Mesendoderm (in vitro differentiated cells): ENCODE measurements around the gene DLG2.
"Not testable (repeated sequence)": the region's sequence is repeated elsewhere in the genome, so short reads cannot be mapped to it uniquely, and the experiment has no call there.

ENCODE experiments used
- DNase-seq: peaks from one replicate; pipeline ENCODE4 v3.0.0; 2013
- H2AK5ac ChIP-seq: 2 replicates; pipeline ENCODE4 v1.6.1; 2013; ENCODE audit warnings: low read length, inconsistent platforms
- H2BK120ac ChIP-seq: 2 replicates; pipeline ENCODE4 v1.6.1; 2013; ENCODE audit warnings: low read depth, mild to moderate bottlenecking, low read length, moderate library complexity, mixed read lengths
- H2BK15ac ChIP-seq: replicated peaks from 2 replicates; pipeline ENCODE4 v1.6.1; 2013; ENCODE audit warnings: low read depth, mild to moderate bottlenecking, moderate library complexity
- H2BK5ac ChIP-seq: 2 replicates; pipeline ENCODE4 v1.6.1; 2013; ENCODE audit warnings: low read length, inconsistent platforms
- H3K18ac ChIP-seq: 2 replicates; pipeline ENCODE4 v1.6.1; 2013; ENCODE audit warnings: mild to moderate bottlenecking, low read length, mixed read lengths
- H3K23ac ChIP-seq: one replicate; pipeline ENCODE4 v1.6.1; 2013; ENCODE audit warnings: low read length
- H3K27ac ChIP-seq: 2 replicates; pipeline ENCODE4 v1.5.1; 2013; ENCODE audit warnings: low read depth, mild to moderate bottlenecking, inconsistent platforms, low read length, moderate library complexity
- H3K27me3 ChIP-seq: 2 replicates; pipeline ENCODE4 v1.6.1; 2013; ENCODE audit warnings: low read length, control low read depth, mild to moderate bottlenecking, inconsistent platforms; ENCODE audit not compliant: insufficient read depth, poor library complexity
- H3K36me3 ChIP-seq: 2 replicates; pipeline ENCODE4 v1.6.1; 2013; ENCODE audit warnings: low read length, inconsistent platforms; ENCODE audit not compliant: control insufficient read depth, insufficient read depth
- H3K4ac ChIP-seq: one replicate; pipeline ENCODE4 v1.6.1; 2013; ENCODE audit warnings: low read depth, mild to moderate bottlenecking, low read length, moderate library complexity
- H3K4me1 ChIP-seq: 2 replicates; pipeline ENCODE4 v1.6.1; 2013; ENCODE audit warnings: low read depth, low read length, inconsistent platforms; ENCODE audit not compliant: control insufficient read depth
- H3K4me2 ChIP-seq: 2 replicates; pipeline ENCODE4 v1.6.1; 2013; ENCODE audit warnings: low read length
- H3K4me3 ChIP-seq: 2 replicates; pipeline ENCODE4 v1.5.1; 2013; ENCODE audit warnings: mild to moderate bottlenecking, low read length
- H3K56ac ChIP-seq: one replicate; pipeline ENCODE4 v1.6.1; 2013; ENCODE audit warnings: low read length
- H3K79me1 ChIP-seq: 2 replicates; pipeline ENCODE4 v1.6.1; 2013; ENCODE audit warnings: low read length, inconsistent platforms
- H3K79me2 ChIP-seq: 2 replicates; pipeline ENCODE4 v1.6.1; 2013; ENCODE audit warnings: mild to moderate bottlenecking, low read length; ENCODE audit not compliant: control insufficient read depth, insufficient read depth
- H3K9ac ChIP-seq: 2 replicates; pipeline ENCODE4 v1.6.1; 2013; ENCODE audit warnings: low read length, inconsistent platforms
- H4K5ac ChIP-seq: one replicate; pipeline ENCODE4 v1.6.1; 2013; ENCODE audit warnings: low read length
- H4K8ac ChIP-seq: one replicate; pipeline ENCODE4 v1.6.1; 2013; ENCODE audit warnings: low read depth, mild to moderate bottlenecking, control low read depth, low read length, moderate library complexity
- WGBS: extraction: QIAGEN DNeasy Blood & Tissue Kit; methylation state at CpG from one replicate; pipeline ENCODE4 v1.1.7; 2013; ENCODE audit warnings: low lambda C conversion rate, missing lambda C conversion rate; ENCODE audit not compliant: insufficient coverage; ENCODE audit errors: extremely low coverage; 5-methylcytosine and 5-hydroxymethylcytosine counted together

Gene DLG2

DNA sequence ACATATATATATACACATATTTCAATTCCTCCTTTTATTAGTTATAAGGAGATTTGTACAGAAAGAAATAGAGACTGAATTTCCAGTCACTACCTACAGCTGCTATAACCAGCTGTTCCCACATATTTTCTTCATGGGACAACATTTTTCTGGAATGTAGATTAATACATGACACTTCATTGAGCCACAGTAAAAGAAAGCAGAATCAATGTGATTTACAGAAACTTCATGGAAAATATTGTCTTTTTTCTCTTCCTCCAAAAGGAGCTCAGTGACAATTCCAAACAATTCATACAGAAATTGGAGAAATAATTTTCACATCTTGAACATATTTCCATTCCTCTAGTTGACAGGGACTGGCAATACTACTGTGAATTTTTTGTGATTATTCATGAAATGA lies 249.2 kb downstream of the DLG2 start:
- H3K4me3 ChIP-seq = no peak overlapping the region

DNA sequence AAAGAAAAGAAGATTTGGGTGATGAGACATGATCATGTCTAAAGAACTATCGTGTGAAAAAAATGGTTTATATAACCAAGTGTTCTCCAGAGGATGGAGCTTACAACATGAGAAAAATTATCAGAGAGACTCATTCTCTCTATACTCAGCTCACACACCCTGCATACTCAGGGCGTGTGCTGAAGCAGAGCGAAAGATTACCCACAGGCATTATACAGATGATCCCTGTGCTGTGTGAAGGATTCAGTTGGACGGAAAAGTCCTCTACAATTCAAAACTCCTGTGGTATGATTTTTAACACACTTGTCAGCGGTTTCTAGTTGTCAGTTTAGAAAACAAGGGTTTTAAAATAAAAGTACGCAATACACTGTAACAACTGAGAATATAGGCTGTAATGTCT lies 267.3 kb downstream of the DLG2 start:
- no peak overlapping the region for H4K5ac ChIP-seq
- DNase-seq = no peak
- no peak overlapping the region for H2BK5ac ChIP-seq
- H3K4ac ChIP-seq = no peak overlapping the region
- H3K9ac ChIP-seq = no peak overlapping the region
- no peak overlapping the region for H3K4me3 ChIP-seq
- H2AK5ac ChIP-seq = no peak overlapping the region
- H3K27ac ChIP-seq = no peak overlapping the region
- no peaks in the 10 kb centered on the region for H3K27me3 ChIP-seq
- no peak overlapping the region for H3K4me2 ChIP-seq
- H3K79me1 ChIP-seq = no peaks in the 10 kb centered on the region
- no peaks in the 10 kb centered on the region for H3K79me2 ChIP-seq
- H3K36me3 ChIP-seq = no peaks in the 10 kb centered on the region
- WGBS = no CpG with 5 or more reads among the region's 6 CpGs
- no peak overlapping the region for H3K56ac ChIP-seq
- no peak overlapping the region for H3K23ac ChIP-seq
- no peak overlapping the region for H3K18ac ChIP-seq
- H3K4me1 ChIP-seq = peaks cover 2% of the 10 kb centered on the region
- H4K8ac ChIP-seq = no peak overlapping the region
- H2BK120ac ChIP-seq = peak overlapping the region; percentile 45
- no peak overlapping the region for H2BK15ac ChIP-seq

More for the DNA sequence above, 249.2 kb downstream of the DLG2 start:
- Histone ChIP-seq H3K18ac (no peak overlapping the region), H3K27me3 (no peaks in the 10 kb centered on the region), H4K5ac (no peak overlapping the region), H3K36me3 (no peaks in the 10 kb centered on the region), H3K27ac (no peak overlapping the region), H3K4me2 (no peak overlapping the region), H2BK120ac (no peak overlapping the region), H3K23ac (no peak overlapping the region), H3K79me2 (no peaks in the 10 kb centered on the region), H2AK5ac (no peak overlapping the region), H3K9ac (no peak overlapping the region), H3K4me1 (no peaks in the 10 kb centered on the region), H3K79me1 (no peaks in the 10 kb centered on the region), H3K56ac (no peak overlapping the region), H2BK5ac (no peak overlapping the region), H2BK15ac (no peak overlapping the region), H4K8ac (no peak overlapping the region), H3K4ac (no peak overlapping the region)
- DNase-seq = no peak

- no peak overlapping the region for H2BK5ac ChIP-seq
- H4K5ac ChIP-seq = no peak overlapping the region
- H2BK120ac ChIP-seq = no peak overlapping the region
- peak; percentile 29 for DNase-seq
- no peaks in the 10 kb centered on the region for H3K79me1 ChIP-seq
- H3K9ac ChIP-seq = no peak overlapping the region
- H3K4ac ChIP-seq = no peak overlapping the region
- H3K23ac ChIP-seq = no peak overlapping the region
- no peak overlapping the region for H3K56ac ChIP-seq
- H3K4me3 ChIP-seq = no peak overlapping the region
- H3K18ac ChIP-seq = no peak overlapping the region
- no peak overlapping the region for H2AK5ac ChIP-seq
- H3K27ac ChIP-seq = no peak overlapping the region
- no peak overlapping the region for H4K8ac ChIP-seq
- no peaks in the 10 kb centered on the region for H3K27me3 ChIP-seq
- H3K36me3 ChIP-seq = no peaks in the 10 kb centered on the region
- H3K4me1 ChIP-seq = peaks cover 2% of the 10 kb centered on the region
- no peak overlapping the region for H3K4me2 ChIP-seq
- no peaks in the 10 kb centered on the region for H3K79me2 ChIP-seq
- no peak overlapping the region for H2BK15ac ChIP-seq
Observed at GRCh38 chr11:85355921-85356320, 271.2 kb downstream of the DLG2 start.

DNA sequence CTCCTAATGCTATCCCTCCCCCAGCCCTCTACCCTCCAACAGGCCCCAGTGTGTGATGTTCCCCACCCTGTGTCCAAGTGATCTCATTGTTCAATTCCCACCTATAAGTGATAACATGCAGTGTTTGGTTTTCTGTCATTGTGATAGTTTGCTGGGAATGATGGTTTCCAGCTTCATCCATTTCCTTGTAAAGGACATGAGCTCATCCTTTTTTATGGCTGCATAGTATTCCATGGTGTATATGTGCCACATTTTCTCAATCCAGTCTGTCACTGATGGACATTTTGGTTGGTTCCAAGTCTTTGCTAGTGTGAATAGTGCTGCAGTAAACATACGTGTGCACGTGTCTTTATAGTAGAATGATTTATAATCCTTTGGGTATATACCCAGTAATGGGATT lies 277.6 kb downstream of the DLG2 start:
- H4K5ac ChIP-seq, H3K36me3 ChIP-seq, H3K79me1 ChIP-seq, H2AK5ac ChIP-seq, H3K4me1 ChIP-seq, H3K18ac ChIP-seq, H4K8ac ChIP-seq, H2BK120ac ChIP-seq, H3K4ac ChIP-seq, H2BK15ac ChIP-seq, H3K23ac ChIP-seq, H3K27me3 ChIP-seq, H3K4me3 ChIP-seq, H3K9ac ChIP-seq, H2BK5ac ChIP-seq, DNase-seq, H3K4me2 ChIP-seq, H3K27ac ChIP-seq, H3K56ac ChIP-seq, H3K79me2 ChIP-seq: not testable (repeated sequence)
- no CpG with 5 or more reads among the region's 2 CpGs for WGBS

- Histone ChIP-seq H3K23ac (no peak overlapping the region), H3K79me2 (no peaks in the 10 kb centered on the region), H2BK5ac (no peak overlapping the region), H3K56ac (no peak overlapping the region), H4K5ac (no peak overlapping the region), H4K8ac (no peak overlapping the region), H3K4me2 (no peak overlapping the region), H3K18ac (no peak overlapping the region), H3K4me3 (no peak overlapping the region), H2BK15ac (no peak overlapping the region), H3K27me3 (no peaks in the 10 kb centered on the region), H3K79me1 (no peaks in the 10 kb centered on the region), H3K4ac (no peak overlapping the region), H3K36me3 (no peaks in the 10 kb centered on the region), H2AK5ac (no peak overlapping the region), H3K9ac (no peak overlapping the region), H3K27ac (no peak overlapping the region), H2BK120ac (no peak overlapping the region), H3K4me1 (no peaks in the 10 kb centered on the region)
- no peak for DNase-seq
Observed at GRCh38 chr11:85348945-85349344, 278.2 kb downstream of the DLG2 start.

GRCh38 chr11:85347291-85347690 lies 279.9 kb downstream of the DLG2 start:
- Histone ChIP-seq H3K36me3 (no peaks in the 10 kb centered on the region), H3K4me1 (peaks cover 2% of the 10 kb centered on the region), H3K4ac (no peak overlapping the region), H2AK5ac (no peak overlapping the region), H3K23ac (no peak overlapping the region), H2BK120ac (no peak overlapping the region), H3K27ac (no peak overlapping the region), H3K4me3 (no peak overlapping the region), H3K27me3 (no peaks in the 10 kb centered on the region), H4K8ac (no peak overlapping the region), H3K79me1 (no peaks in the 10 kb centered on the region), H3K4me2 (no peak overlapping the region), H2BK15ac (no peak overlapping the region), H3K56ac (no peak overlapping the region), H3K9ac (no peak overlapping the region), H3K79me2 (no peaks in the 10 kb centered on the region), H4K5ac (no peak overlapping the region), H3K18ac (no peak overlapping the region), H2BK5ac (no peak overlapping the region)
- no CpG with 5 or more reads among the region's 1 CpG for WGBS
- no peak for DNase-seq
